Measurements from ENCODE around the gene MARS1.

MARS1 gene

GRCh38 chr12:57498132-57498502, 10.2 kb downstream of the MARS1 start:
- no peak for TF ChIP-seq REST (IDR thresholded peaks at IDR 0.05; ENCODE audit: insufficient read depth in 1 of 2, low read depth in 2 of 2, low read length in 2 of 2)
- TF ChIP-seq POLR2AphosphoS5 (IDR thresholded peaks at IDR 0.05; ENCODE audit: low read depth, low read length), result no peak; the same call in 1 of the 2 replicates
- TF ChIP-seq FOXP2 (optimal IDR thresholded peaks at IDR 0.05; ENCODE audit: borderline replicate concordance, extremely low read depth, extremely low read length, insufficient read depth), result no peak
- TF ChIP-seq SIN3A (IDR thresholded peaks at IDR 0.05; ENCODE audit: borderline replicate concordance, insufficient read depth, low read length), result no peak
- no peak for TF ChIP-seq TAF1 (IDR thresholded peaks at IDR 0.05; ENCODE audit: borderline replicate concordance, insufficient read depth, low read length)

GRCh38 chr12:57498571-57498970, 10.7 kb downstream of the MARS1 start:
- TF ChIP-seq FOXP2 (optimal IDR thresholded peaks at IDR 0.05; ENCODE audit: borderline replicate concordance, extremely low read depth, extremely low read length, insufficient read depth), result no peak
- TF ChIP-seq TAF1 (IDR thresholded peaks at IDR 0.05; ENCODE audit: borderline replicate concordance, insufficient read depth, low read length), result no peak
- no peak for TF ChIP-seq REST (IDR thresholded peaks at IDR 0.05; ENCODE audit: insufficient read depth in 1 of 2, low read depth in 2 of 2, low read length in 2 of 2)
- TF ChIP-seq SIN3A (IDR thresholded peaks at IDR 0.05; ENCODE audit: borderline replicate concordance, insufficient read depth, low read length), result no peak
- TF ChIP-seq POLR2AphosphoS5 (IDR thresholded peaks at IDR 0.05; ENCODE audit: low read depth, low read length), result no peak

- peak; percentile 23; the same call in 1 of the 2 replicates for TF ChIP-seq POLR2AphosphoS5 (IDR thresholded peaks at IDR 0.05; ENCODE audit: low read depth, low read length)
- TF ChIP-seq REST (IDR thresholded peaks at IDR 0.05; ENCODE audit: insufficient read depth in 1 of 2, low read depth in 2 of 2, low read length in 2 of 2), result no peak
Measured at GRCh38 chr12:57500213-57500612, 12.3 kb downstream of the MARS1 start.

GRCh38 chr12:57511161-57511560, 23.3 kb downstream of the MARS1 start:
- TF ChIP-seq FOXP2 (optimal IDR thresholded peaks at IDR 0.05; ENCODE audit: borderline replicate concordance, extremely low read depth, extremely low read length, insufficient read depth) (no peak), POLR2AphosphoS5 (IDR thresholded peaks at IDR 0.05; ENCODE audit: low read depth, low read length) (no peak), SIN3A (IDR thresholded peaks at IDR 0.05; ENCODE audit: borderline replicate concordance, insufficient read depth, low read length) (no peak), TAF1 (IDR thresholded peaks at IDR 0.05; ENCODE audit: borderline replicate concordance, insufficient read depth, low read length) (no peak), REST (IDR thresholded peaks at IDR 0.05; ENCODE audit: insufficient read depth in 1 of 2, low read depth in 2 of 2, low read length in 2 of 2) (no peak)

GRCh38 chr12:57511588-57512325, 23.9 kb downstream of the MARS1 start:
- TF ChIP-seq REST (IDR thresholded peaks at IDR 0.05; ENCODE audit: insufficient read depth in 1 of 2, low read depth in 2 of 2, low read length in 2 of 2), result no peak
- TF ChIP-seq FOXP2 (optimal IDR thresholded peaks at IDR 0.05; ENCODE audit: borderline replicate concordance, extremely low read depth, extremely low read length, insufficient read depth), result no peak
- no peak for TF ChIP-seq TAF1 (IDR thresholded peaks at IDR 0.05; ENCODE audit: borderline replicate concordance, insufficient read depth, low read length)
- no peak for TF ChIP-seq POLR2AphosphoS5 (IDR thresholded peaks at IDR 0.05; ENCODE audit: low read depth, low read length)
- no peak for TF ChIP-seq SIN3A (IDR thresholded peaks at IDR 0.05; ENCODE audit: borderline replicate concordance, insufficient read depth, low read length)
